PFSK-1 (cell line): Measurements from ENCODE around the gene VCL.

Experiments
- FOXP2 ChIP-seq: optimal IDR thresholded peaks from 2 replicates; pipeline ENCODE3; 2011; ENCODE audit warnings: borderline replicate concordance, control low read depth, inconsistent platforms; ENCODE audit not compliant: insufficient read depth; ENCODE audit errors: extremely low read length, extremely low read depth
- POLR2AphosphoS5 ChIP-seq: IDR thresholded peaks from 2 replicates; pipeline ENCODE4 v1.6.1; 2012; ENCODE audit warnings: low read depth, mild to moderate bottlenecking, control low read depth, low read length, moderate library complexity
- SIN3A ChIP-seq: IDR thresholded peaks from 2 replicates; pipeline ENCODE4 v1.6.1; 2012; ENCODE audit warnings: mild to moderate bottlenecking, low read length, moderate library complexity, borderline replicate concordance; ENCODE audit not compliant: insufficient read depth
- TAF1 ChIP-seq: IDR thresholded peaks from 2 replicates; pipeline ENCODE4 v1.6.1; 2012; ENCODE audit warnings: low read length, control low read depth, borderline replicate concordance; ENCODE audit not compliant: insufficient read depth
- TF ChIP-seq, protein P1 (sequence below), 2 experiments: IDR thresholded peaks; 2 replicates each; pipeline versions ENCODE4 v1.6.1 to v1.8.0; 2011 to 2012; ENCODE audit warnings: low read depth in 2 of 2, low read length in 2 of 2, control low read depth in 1 of 2, inconsistent platforms in 1 of 2, mild to moderate bottlenecking in 1 of 2, moderate library complexity in 1 of 2; ENCODE audit not compliant: insufficient read depth in 1 of 2

Gene VCL

DNA sequence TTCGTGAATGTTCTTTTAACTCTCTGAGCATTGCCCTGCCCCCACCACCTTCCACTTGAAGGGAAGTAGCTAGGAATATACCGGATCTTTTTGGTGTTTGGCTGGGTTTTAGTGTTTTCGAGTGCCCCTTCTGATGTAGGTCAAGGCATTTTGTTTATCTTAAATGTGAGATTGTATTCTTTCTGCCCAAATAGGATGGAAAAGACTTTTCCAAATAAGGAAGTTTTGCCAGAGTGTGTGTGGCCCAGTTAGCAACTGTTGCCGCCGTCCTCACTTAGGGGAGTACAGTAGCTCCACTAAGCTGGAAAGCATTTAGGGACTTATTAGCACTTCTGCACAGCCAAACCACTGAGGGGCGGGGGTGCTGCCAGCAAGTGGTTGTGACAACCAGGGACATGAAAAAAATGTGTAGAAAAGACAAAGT is 29.8 kb upstream of the VCL start:
- TF ChIP-seq, protein P1, sequence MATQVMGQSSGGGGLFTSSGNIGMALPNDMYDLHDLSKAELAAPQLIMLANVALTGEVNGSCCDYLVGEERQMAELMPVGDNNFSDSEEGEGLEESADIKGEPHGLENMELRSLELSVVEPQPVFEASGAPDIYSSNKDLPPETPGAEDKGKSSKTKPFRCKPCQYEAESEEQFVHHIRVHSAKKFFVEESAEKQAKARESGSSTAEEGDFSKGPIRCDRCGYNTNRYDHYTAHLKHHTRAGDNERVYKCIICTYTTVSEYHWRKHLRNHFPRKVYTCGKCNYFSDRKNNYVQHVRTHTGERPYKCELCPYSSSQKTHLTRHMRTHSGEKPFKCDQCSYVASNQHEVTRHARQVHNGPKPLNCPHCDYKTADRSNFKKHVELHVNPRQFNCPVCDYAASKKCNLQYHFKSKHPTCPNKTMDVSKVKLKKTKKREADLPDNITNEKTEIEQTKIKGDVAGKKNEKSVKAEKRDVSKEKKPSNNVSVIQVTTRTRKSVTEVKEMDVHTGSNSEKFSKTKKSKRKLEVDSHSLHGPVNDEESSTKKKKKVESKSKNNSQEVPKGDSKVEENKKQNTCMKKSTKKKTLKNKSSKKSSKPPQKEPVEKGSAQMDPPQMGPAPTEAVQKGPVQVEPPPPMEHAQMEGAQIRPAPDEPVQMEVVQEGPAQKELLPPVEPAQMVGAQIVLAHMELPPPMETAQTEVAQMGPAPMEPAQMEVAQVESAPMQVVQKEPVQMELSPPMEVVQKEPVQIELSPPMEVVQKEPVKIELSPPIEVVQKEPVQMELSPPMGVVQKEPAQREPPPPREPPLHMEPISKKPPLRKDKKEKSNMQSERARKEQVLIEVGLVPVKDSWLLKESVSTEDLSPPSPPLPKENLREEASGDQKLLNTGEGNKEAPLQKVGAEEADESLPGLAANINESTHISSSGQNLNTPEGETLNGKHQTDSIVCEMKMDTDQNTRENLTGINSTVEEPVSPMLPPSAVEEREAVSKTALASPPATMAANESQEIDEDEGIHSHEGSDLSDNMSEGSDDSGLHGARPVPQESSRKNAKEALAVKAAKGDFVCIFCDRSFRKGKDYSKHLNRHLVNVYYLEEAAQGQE (IDR thresholded peaks at IDR 0.05; ENCODE audit: insufficient read depth in 1 of 2, low read depth in 2 of 2, low read length in 2 of 2), result no peak
- TF ChIP-seq POLR2AphosphoS5 (no peak), SIN3A (no peak), FOXP2 (no peak), TAF1 (no peak)

DNA sequence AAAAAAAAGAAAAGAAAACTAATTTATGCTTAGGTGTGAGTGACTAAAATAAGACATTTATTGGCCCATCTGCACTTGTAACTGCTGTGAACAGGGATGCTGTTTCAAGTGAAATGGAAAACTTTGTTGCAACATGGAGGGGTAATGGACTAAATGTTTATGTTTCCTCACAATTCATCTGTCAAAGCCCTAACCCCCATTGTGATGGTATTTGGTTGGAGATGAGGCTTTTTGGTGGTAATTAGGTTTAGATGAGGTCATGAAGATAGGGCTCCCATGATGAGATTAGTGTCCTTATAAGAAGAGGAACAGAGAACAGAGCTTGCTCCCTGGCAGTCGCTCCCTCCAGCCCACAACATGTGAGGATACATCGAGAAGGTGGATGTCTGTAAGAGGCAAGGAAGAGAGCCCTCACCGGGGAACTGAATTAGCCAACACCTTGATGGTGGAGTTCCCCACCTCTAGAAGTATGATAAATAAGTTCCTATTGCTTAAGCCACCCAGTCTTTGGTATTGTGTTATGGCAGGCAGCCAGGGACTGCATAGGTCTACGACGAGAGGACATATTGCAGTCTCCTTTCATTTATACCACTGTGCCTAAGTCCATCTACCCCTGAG is 28.6 kb upstream of the VCL start:
- TF ChIP-seq SIN3A (no peak), POLR2AphosphoS5 (no peak), TAF1 (no peak), FOXP2 (no peak)
- TF ChIP-seq, protein P1 (IDR thresholded peaks at IDR 0.05; ENCODE audit: insufficient read depth in 1 of 2, low read depth in 2 of 2, low read length in 2 of 2), result no peak

DNA sequence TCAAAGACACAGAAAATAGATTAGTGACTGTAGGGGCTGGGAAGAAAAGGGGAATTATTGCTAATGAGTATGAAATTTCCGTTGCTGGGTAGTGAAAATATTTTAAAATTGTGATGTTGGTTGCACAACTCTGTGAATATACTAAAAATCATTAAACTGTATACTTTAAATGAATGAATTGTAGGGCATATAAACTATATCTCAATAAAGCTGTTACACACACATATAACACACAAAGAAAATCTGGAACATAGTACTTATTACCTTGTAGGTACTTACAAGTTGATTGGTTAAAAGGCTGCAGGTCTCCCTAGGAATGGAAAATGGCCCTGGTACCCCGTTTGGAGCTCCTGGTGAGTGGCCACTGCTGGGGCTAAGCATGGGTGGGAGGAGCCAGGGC is 27.1 kb upstream of the VCL start:
- TF ChIP-seq FOXP2, result no peak
- no peak for TF ChIP-seq POLR2AphosphoS5
- TF ChIP-seq SIN3A, result no peak
- TF ChIP-seq TAF1, result no peak
- TF ChIP-seq, protein P1 (IDR thresholded peaks at IDR 0.05; ENCODE audit: insufficient read depth in 1 of 2, low read depth in 2 of 2, low read length in 2 of 2), result no peak

- TF ChIP-seq, protein P1 (IDR thresholded peaks at IDR 0.05; ENCODE audit: insufficient read depth in 1 of 2, low read depth in 2 of 2, low read length in 2 of 2), result no peak
- TF ChIP-seq POLR2AphosphoS5, result no peak
- no peak for TF ChIP-seq FOXP2
- TF ChIP-seq TAF1, result no peak
- no peak for TF ChIP-seq SIN3A
Measured at GRCh38 chr10:73971636-73972354, 26.1 kb upstream of the VCL start.
